MM.1S (cell line): ENCODE data around the gene ANKRD44.
"Not testable (repeated sequence)": the region's sequence is repeated elsewhere in the genome, so short reads cannot be mapped to it uniquely, and the experiment has no call there.

Experiments
- DNase-seq: peaks from one replicate; pipeline ENCODE4 v3.0.0-alpha.2; 2015
- H2AFZ ChIP-seq: fragments of 300-600 bp; sonication (generic); 2 replicates; pipeline ENCODE4 v1.6.0; 2016; ENCODE audit warnings: antibody characterized with exemption, low read length
- H3F3A ChIP-seq: fragments of 300-600 bp; sonication (generic); 2 replicates; pipeline ENCODE4 v1.6.1; 2016; ENCODE audit warnings: mild to moderate bottlenecking, antibody characterized with exemption, low read length, moderate library complexity, mixed read lengths; ENCODE audit not compliant: insufficient read depth
- H3K27ac ChIP-seq: fragments of 300-600 bp; sonication (generic); 2 replicates; pipeline ENCODE4 v1.5.1; 2016; ENCODE audit warnings: mild to moderate bottlenecking, low read length
- H3K27me3 ChIP-seq: fragments of 300-600 bp; sonication (generic); replicated peaks from 2 replicates; pipeline ENCODE4 v1.6.0; 2016; ENCODE audit warnings: low read length; ENCODE audit not compliant: insufficient read depth
- H3K36me3 ChIP-seq: fragments of 300-600 bp; sonication (generic); replicated peaks from 2 replicates; pipeline ENCODE4 v1.6.1; 2016; ENCODE audit warnings: mild to moderate bottlenecking, low read length, mixed read lengths; ENCODE audit not compliant: insufficient read depth
- H3K4me1 ChIP-seq: fragments of 300-600 bp; sonication (generic); 2 replicates; pipeline ENCODE4 v1.6.1; 2016; ENCODE audit warnings: low read length, mixed read lengths
- H3K4me2 ChIP-seq: fragments of 300-600 bp; sonication (generic); 2 replicates; pipeline ENCODE4 v1.6.0; 2016; ENCODE audit warnings: low read depth, low read length
- H3K4me3 ChIP-seq: fragments of 300-600 bp; sonication (generic); 2 replicates; pipeline ENCODE4 v1.5.1; 2016; ENCODE audit warnings: low read length, mixed read lengths
- H3K79me2 ChIP-seq: fragments of 300-600 bp; sonication (generic); 2 replicates; pipeline ENCODE4 v1.6.1; 2016; ENCODE audit warnings: mixed run types, low read length, mixed read lengths
- H3K9ac ChIP-seq: fragments of 300-600 bp; sonication (generic); 2 replicates; pipeline ENCODE4 v1.6.1; 2016; ENCODE audit warnings: low read length, mixed read lengths
- H3K9me2 ChIP-seq: fragments of 300-600 bp; sonication (generic); replicated peaks from 2 replicates; pipeline ENCODE4 v1.6.1; 2016; ENCODE audit warnings: mild to moderate bottlenecking, low read length, mixed read lengths; ENCODE audit not compliant: insufficient read depth
- H3K9me3 ChIP-seq: fragments of 300-600 bp; sonication (generic); replicated peaks from 2 replicates; pipeline ENCODE4 v1.6.1; 2016; ENCODE audit warnings: mild to moderate bottlenecking, low read length, mixed read lengths; ENCODE audit not compliant: insufficient read depth
- H4K20me1 ChIP-seq: fragments of 300-600 bp; sonication (generic); 2 replicates; pipeline ENCODE4 v1.6.1; 2016; ENCODE audit warnings: mild to moderate bottlenecking, low read length, moderate library complexity, mixed read lengths; ENCODE audit not compliant: insufficient read depth
- EZH2 ChIP-seq: fragments of 300-600 bp; sonication (generic); optimal IDR thresholded peaks from 2 replicates; pipeline ENCODE3; 2017; ENCODE audit warnings: low read depth, mild to moderate bottlenecking, antibody characterized with exemption, low read length, mixed read lengths
- EZH2phosphoT487 ChIP-seq: fragments of 300-600 bp; sonication (generic); IDR thresholded peaks from 2 replicates; pipeline ENCODE4 v1.6.1; 2018; ENCODE audit warnings: antibody characterized with exemption, low read length
- TF ChIP-seq, protein P1 (sequence below): fragments of 300-600 bp; sonication (generic); IDR thresholded peaks from 2 replicates; pipeline ENCODE4 v1.5.1; 2016; ENCODE audit warnings: antibody characterized with exemption, low read length, mixed read lengths

Gene ANKRD44

DNA sequence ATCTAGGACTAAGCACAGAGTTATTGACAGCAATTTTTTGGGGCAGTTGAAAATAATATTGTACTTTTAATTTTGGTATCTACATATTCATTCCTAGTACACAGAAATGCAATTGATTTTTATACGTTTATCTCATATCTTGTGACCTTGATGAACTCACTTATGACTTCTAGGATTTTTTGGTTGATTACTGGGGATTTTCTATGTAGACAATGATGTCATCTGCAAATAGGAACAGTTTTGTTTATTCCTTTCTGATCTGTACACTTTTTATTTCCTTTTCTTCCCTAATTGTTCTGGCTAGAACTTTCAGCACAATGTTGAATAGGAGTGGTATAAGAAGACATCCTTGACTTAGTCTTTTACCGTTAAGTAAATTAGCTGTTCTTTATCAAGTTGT is 240.6 kb downstream of the ANKRD44 start:
- Histone ChIP-seq H3K9ac (no peak overlapping the region), H3K27ac (no peak overlapping the region), H3K36me3 (no peaks in the 10 kb centered on the region), H3K9me2 (no peaks in the 10 kb centered on the region), H2AFZ (no peak overlapping the region), H3K4me3 (no peak overlapping the region), H3K4me2 (no peak overlapping the region), H3F3A (peaks cover 6% of the 10 kb centered on the region), H3K9me3 (no peaks in the 10 kb centered on the region), H3K27me3 (no peaks in the 10 kb centered on the region; the same call in 1 of the 2 replicates), H3K4me1 (peaks cover 40% of the 10 kb centered on the region), H4K20me1 (no peaks in the 10 kb centered on the region), H3K79me2 (no peaks in the 10 kb centered on the region)
- TF ChIP-seq EZH2 (no peak), EZH2phosphoT487 (no peak)
- TF ChIP-seq, protein P1, sequence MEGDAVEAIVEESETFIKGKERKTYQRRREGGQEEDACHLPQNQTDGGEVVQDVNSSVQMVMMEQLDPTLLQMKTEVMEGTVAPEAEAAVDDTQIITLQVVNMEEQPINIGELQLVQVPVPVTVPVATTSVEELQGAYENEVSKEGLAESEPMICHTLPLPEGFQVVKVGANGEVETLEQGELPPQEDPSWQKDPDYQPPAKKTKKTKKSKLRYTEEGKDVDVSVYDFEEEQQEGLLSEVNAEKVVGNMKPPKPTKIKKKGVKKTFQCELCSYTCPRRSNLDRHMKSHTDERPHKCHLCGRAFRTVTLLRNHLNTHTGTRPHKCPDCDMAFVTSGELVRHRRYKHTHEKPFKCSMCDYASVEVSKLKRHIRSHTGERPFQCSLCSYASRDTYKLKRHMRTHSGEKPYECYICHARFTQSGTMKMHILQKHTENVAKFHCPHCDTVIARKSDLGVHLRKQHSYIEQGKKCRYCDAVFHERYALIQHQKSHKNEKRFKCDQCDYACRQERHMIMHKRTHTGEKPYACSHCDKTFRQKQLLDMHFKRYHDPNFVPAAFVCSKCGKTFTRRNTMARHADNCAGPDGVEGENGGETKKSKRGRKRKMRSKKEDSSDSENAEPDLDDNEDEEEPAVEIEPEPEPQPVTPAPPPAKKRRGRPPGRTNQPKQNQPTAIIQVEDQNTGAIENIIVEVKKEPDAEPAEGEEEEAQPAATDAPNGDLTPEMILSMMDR, result no peak
- DNase-seq, result no peak

DNA sequence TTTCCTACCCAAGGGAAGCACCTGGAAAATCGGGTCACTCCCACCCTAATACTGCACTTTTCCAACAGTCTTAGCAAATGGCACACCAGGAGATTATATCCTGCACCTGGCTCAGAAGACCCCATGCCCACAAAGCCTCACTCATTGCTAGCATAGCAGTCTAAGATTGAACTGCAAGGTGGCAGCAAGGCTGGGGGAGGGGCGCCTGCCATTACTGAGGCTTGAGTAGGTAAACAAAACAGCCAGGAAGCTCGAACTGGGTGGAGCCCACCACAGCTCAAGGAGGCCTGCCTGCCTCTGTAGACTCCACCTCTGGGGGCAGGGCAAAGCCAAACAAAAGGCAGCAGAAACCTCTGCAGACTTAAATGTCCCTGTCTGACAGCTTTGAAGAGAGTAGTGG is 248.0 kb downstream of the ANKRD44 start:
- H3K9ac ChIP-seq, H3K9me2 ChIP-seq, H3K27ac ChIP-seq, H3K4me2 ChIP-seq, H3K4me3 ChIP-seq, H3K79me2 ChIP-seq, H3K27me3 ChIP-seq, H2AFZ ChIP-seq, H4K20me1 ChIP-seq, H3K9me3 ChIP-seq, H3F3A ChIP-seq, H3K36me3 ChIP-seq, H3K4me1 ChIP-seq: not testable (repeated sequence)
- DNase-seq, result peak; percentile 29

DNA sequence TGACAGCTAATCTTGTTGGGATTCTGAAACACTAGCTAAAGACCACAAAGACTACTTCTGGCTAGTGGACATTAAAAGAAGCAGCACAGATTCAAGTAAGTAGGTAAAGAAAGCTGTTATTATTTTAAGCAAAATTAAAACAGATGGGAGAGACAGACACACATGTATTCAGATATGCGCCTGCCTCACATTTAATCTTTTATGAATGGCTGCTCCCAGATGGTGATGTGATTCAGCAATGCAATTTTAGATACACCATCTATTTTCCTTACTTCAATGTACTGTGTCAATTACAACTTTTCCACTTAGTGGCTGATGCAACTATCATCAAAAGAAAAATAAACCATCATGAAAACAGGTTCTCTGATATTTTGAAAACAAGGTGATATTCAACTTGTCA is 251.1 kb downstream of the ANKRD44 start:
- no peaks in the 10 kb centered on the region for H3K9me3 ChIP-seq
- H3K4me1 ChIP-seq, result peaks cover 3% of the 10 kb centered on the region; the same call in 1 of the 2 replicates
- no peaks in the 10 kb centered on the region for H3F3A ChIP-seq
- H3K79me2 ChIP-seq, result no peaks in the 10 kb centered on the region
- peaks cover 8% of the 10 kb centered on the region; the same call in 1 of the 2 replicates for H3K36me3 ChIP-seq
- H4K20me1 ChIP-seq, result no peaks in the 10 kb centered on the region
- H3K27ac ChIP-seq, result no peak overlapping the region
- no peak for DNase-seq
- H3K9ac ChIP-seq, result no peak overlapping the region
- no peaks in the 10 kb centered on the region for H3K27me3 ChIP-seq
- no peak overlapping the region for H3K4me3 ChIP-seq
- H3K9me2 ChIP-seq, result no peaks in the 10 kb centered on the region
- no peak overlapping the region for H3K4me2 ChIP-seq
- TF ChIP-seq EZH2phosphoT487 (no peak), EZH2 (no peak)
- TF ChIP-seq, protein P1, result no peak
- no peak overlapping the region for H2AFZ ChIP-seq

DNA sequence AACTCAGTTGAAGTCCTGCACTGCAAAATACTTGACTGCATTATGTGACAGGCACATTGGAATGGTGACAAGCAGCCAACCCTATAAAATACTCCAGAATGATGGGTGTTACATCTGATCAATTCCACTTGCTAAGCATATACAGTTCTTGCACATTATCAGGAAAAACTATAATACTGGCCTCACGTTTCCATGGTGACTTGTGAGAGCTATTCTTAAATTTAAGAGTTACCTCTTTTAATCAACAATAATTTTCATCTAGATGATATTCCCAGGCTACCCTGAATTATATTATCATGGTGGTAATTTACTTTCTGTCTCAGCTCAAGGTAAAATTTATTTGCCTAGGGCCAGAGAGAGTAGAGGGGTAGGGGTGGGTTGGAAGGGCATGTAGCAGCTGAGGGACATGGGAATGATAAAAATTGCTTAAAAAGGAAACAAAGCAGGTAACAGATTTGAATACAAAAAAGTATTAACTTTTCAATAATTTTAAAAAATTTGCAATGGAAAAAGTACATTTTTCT is 251.7 kb downstream of the ANKRD44 start:
- no peak for DNase-seq
- no peak overlapping the region for H3K4me3 ChIP-seq
- no peak overlapping the region for H2AFZ ChIP-seq
- H3K79me2 ChIP-seq, result no peaks in the 10 kb centered on the region
- no peak overlapping the region for H3K4me2 ChIP-seq
- peaks cover 8% of the 10 kb centered on the region; the same call in 1 of the 2 replicates for H3K36me3 ChIP-seq
- H3K27me3 ChIP-seq, result no peaks in the 10 kb centered on the region
- no peak overlapping the region for H3K27ac ChIP-seq
- H3F3A ChIP-seq, result no peaks in the 10 kb centered on the region
- no peaks in the 10 kb centered on the region for H3K9me2 ChIP-seq
- H3K9ac ChIP-seq, result no peak overlapping the region
- TF ChIP-seq, protein P1, result no peak
- no peak for TF ChIP-seq EZH2phosphoT487
- peaks cover 3% of the 10 kb centered on the region; the same call in 1 of the 2 replicates for H3K4me1 ChIP-seq
- H3K9me3 ChIP-seq, result no peaks in the 10 kb centered on the region
- H4K20me1 ChIP-seq, result no peaks in the 10 kb centered on the region
